Retinal pigment epithelial cell (primary cell): ENCODE results near the gene CCDC112.
A peak's percentile ranks its signal among the peaks of the same experiment; 100 is the strongest.

Source experiments
- DNase-seq: peaks from one replicate; pipeline ENCODE4 v3.0.0-alpha.2; 2010; ENCODE audit warnings: low read depth
- H3K4me3 ChIP-seq: 2 replicates; pipeline ENCODE4 v1.5.1; 2011; ENCODE audit warnings: mild to moderate bottlenecking, low read length, control low read depth, moderate library complexity
- TF ChIP-seq, protein P1 (sequence below): conservative IDR thresholded peaks from 2 replicates; pipeline ENCODE4 v1.5.1; 2011; ENCODE audit warnings: low read depth, low read length, control low read depth, inconsistent platforms

The CCDC112 gene, protein sequence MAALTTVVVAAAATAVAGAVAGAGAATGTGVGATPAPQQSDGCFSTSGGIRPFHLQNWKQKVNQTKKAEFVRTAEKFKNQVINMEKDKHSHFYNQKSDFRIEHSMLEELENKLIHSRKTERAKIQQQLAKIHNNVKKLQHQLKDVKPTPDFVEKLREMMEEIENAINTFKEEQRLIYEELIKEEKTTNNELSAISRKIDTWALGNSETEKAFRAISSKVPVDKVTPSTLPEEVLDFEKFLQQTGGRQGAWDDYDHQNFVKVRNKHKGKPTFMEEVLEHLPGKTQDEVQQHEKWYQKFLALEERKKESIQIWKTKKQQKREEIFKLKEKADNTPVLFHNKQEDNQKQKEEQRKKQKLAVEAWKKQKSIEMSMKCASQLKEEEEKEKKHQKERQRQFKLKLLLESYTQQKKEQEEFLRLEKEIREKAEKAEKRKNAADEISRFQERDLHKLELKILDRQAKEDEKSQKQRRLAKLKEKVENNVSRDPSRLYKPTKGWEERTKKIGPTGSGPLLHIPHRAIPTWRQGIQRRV

DNA sequence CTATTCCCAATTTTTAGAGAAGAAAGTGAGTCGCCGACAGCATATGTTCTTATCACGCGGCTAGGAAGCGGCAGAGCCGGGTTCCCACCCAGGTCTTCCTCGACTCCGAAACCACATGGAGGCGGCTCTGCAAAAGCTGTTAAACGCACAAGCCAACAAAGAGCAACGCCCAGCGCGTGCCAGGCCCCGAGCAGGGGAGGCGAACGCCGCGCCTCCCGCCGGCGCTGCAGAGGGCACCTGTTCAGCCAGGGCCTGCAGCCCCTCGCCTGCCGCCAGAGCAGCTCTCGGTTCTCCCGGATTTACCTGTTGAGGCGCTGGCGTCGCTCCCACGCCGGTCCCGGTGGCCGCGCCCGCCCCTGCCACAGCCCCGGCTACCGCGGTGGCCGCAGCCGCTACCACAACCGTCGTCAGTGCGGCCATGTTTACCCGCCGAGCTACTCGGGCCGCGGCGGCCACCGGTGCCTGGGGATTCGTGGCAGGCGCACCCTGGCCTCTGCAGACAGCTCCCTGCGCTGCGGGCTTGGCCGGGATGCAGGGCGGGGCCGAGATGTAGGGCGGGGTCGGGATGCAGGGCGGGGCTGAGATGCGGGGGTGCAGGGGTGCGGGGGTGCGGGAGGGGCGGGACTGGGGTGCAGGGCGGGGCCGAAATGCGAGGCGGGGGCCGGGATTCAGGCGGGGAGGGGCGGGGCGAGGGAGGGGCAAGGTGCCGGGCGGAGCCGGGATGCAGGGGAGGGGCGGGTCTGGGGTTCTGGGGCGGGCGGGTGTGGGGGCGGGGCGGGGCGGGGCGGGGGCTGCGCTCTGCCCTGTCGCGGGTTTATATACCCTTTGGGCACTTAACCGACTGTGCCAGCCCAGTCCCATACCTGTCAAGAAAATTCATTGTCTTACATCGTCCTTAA lies at the start of gene CCDC112:
Gene CCDC112 (minus strand): TSS at position 531 of the 899 bp plus-strand sequence. CDS start 111 bp downstream, at position 420.
- TF ChIP-seq, protein P1, sequence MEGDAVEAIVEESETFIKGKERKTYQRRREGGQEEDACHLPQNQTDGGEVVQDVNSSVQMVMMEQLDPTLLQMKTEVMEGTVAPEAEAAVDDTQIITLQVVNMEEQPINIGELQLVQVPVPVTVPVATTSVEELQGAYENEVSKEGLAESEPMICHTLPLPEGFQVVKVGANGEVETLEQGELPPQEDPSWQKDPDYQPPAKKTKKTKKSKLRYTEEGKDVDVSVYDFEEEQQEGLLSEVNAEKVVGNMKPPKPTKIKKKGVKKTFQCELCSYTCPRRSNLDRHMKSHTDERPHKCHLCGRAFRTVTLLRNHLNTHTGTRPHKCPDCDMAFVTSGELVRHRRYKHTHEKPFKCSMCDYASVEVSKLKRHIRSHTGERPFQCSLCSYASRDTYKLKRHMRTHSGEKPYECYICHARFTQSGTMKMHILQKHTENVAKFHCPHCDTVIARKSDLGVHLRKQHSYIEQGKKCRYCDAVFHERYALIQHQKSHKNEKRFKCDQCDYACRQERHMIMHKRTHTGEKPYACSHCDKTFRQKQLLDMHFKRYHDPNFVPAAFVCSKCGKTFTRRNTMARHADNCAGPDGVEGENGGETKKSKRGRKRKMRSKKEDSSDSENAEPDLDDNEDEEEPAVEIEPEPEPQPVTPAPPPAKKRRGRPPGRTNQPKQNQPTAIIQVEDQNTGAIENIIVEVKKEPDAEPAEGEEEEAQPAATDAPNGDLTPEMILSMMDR, result no peak
- H3K4me3 ChIP-seq, result peak within 1 kb of the TSS; percentile 75
- peak; percentile 42 for DNase-seq

DNA sequence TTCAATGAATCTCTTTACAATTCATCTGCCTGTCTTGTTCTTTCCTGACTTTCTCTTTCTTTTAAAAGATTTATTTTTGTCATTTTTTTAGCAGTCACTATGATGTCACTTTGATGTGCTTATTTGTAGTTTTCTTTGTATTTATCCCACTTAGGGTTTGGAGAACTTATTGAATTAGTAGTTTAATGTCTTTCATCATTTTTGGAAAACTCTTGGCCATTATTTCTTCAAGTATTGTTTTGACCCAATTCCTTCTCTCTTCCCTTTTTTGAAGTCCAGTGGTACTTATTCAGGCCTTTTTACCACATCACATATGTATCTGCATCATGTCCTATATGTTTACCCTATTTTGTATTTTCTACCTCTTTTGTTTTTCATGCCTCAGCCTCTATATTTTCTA lies 48.9 kb upstream of the CCDC112 start:
- no peak for DNase-seq
- no peak overlapping the region for H3K4me3 ChIP-seq
- TF ChIP-seq, protein P1, result no peak

DNA sequence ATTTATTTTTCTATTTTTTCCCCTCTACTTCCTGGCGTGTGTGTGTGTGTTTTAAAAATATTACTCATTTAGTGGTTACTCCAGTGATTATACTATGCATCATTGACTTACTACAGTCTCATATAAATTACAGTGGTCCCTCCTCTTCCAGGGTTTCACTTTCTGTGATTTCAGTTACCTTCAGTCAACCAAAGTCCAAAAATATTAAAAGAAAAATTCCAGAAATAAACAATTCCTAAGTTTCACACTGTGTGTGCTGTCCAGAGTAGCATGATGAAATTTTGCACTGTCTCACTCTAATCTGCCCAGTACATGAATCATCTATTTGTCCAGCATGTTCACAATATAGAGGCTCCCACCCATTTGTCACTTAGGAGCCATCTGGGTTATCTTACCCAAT lies 47.4 kb upstream of the CCDC112 start:
- no peak overlapping the region for H3K4me3 ChIP-seq
- TF ChIP-seq, protein P1, result no peak
- no peak for DNase-seq

DNA sequence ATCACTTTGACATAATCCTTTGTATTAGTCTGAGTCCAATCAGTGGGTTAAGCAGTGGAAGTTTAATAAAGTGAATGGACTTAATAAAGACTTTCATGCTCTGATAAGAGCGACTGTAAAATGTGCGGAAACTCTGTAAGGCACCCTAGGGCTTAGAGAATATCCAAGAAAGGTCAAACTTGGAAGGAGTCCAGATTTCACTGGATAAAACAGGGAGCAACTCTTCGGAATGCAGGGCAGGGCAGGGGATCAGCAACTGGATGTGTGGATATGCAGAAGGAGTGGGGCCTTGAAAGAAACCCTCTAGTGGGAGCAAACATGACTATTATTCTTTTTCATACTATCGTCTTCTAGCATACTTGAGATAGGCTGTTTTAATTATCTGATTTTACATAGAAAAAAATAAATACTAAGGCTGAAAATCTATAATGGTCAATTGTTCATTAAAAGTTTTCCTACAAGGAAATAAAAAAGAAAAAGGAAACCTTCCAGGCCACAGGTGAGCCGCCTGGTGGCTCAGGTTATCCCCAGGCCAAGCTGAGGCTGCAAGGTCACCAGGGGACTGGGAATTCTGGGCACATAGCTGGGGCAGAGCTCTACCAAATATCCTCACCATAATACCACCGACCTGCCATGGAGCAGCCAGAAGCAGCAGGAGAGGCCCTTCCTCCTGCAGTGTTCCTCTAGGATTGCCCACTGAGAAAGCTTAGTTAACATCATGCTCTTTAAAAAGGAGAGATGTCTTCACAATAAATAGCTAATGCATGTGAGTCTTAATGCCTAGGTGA lies 46.3 kb upstream of the CCDC112 start:
- TF ChIP-seq, protein P1, result no peak
- DNase-seq, result peak; percentile 71
- H3K4me3 ChIP-seq, result no peak overlapping the region

DNA sequence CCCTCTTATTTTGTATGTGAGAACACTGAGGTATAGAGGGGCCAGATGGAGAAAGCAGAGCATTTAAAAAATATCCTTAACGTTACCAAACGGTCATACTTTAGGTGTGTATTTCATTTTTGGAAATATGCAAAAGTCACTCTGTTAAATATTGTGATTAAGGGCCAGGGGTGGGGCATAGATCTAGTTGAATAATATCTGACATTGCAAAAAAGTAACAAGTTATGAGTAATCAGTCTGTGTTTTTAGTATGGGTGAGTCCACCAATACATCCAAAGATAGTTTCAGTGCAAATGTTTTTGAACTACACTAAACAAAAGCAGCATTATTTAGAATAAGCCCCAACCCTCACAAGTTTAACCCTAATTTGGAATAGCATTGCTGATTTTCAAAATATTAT lies 45.3 kb upstream of the CCDC112 start:
- no peak for DNase-seq
- TF ChIP-seq, protein P1, result no peak
- H3K4me3 ChIP-seq, result no peak overlapping the region

DNA sequence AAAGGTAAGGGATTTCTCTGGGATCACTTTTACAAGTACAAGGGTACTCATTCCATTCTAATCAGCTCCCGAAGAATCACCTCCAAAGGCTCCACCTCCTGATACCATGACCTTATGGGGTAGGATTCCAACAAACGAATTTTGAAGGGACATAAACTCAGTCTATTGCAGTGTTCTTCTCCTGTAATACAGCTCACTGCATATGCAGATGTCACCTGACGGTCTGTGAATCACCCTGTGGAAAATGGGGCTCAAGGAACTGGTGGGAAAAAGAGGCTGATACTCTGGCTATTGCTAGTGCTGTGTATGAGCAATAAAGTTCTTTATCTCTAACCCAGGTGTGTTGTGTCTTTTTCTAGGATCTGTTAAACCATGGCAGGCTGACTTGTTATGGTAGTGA lies 42.4 kb upstream of the CCDC112 start:
- DNase-seq, result no peak
- no peak overlapping the region for H3K4me3 ChIP-seq
- TF ChIP-seq, protein P1, result no peak
